ENCODE data around the gene BEST2. TPM values are rescaled to one million over a fixed set of nuclear protein-coding genes. Genes with fewer than 3 reads are reported as not detected.
"Not testable (repeated sequence)": the region's sequence is repeated elsewhere in the genome, so short reads cannot be mapped to it uniquely, and the experiment has no call there.

Gene BEST2
- total RNA-seq, 2 experiments from 2014 or later = not detected

- Mint-ChIP-seq H3K36me3 (peaks cover 1% of the 10 kb centered on the region), H3K4me3 (peak overlapping the region; percentile 76), H3K9me3 (no peaks in the 10 kb centered on the region), H3K4me1 (peaks cover 32% of the 10 kb centered on the region), H3K27me3 (no peaks in the 10 kb centered on the region), H3K27ac (peak overlapping the region; percentile 87)
- no peak for ATAC-seq (ENCODE audit: low read depth)
- POLR2A ChIA-PET = interaction anchor here (0.6 to 9.6 kb wide), 5 partner anchors 15 to 352 kb away, joined by 3 to 361 read pairs (median 11); no protein-coding TSS in a partner anchor
- no peak for DNase-seq
Observed at GRCh38 chr19:12794971-12795381, 43.4 kb downstream of the BEST2 start.

- H3K4me1 Mint-ChIP-seq = peaks cover 28% of the 10 kb centered on the region
Observed at GRCh38 chr19:12796146-12797071, 44.8 kb downstream of the BEST2 start.

GRCh38 chr19:12797141-12797587 is 45.6 kb downstream of the BEST2 start:
- ATAC-seq (ENCODE audit: low read depth) = no peak
- Mint-ChIP-seq H3K27me3 (no peaks in the 10 kb centered on the region), H3K27ac (no peak overlapping the region), H3K4me3 (no peak overlapping the region), H3K4me1 (peaks cover 29% of the 10 kb centered on the region), H3K36me3 (peaks cover 4% of the 10 kb centered on the region), H3K9me3 (no peaks in the 10 kb centered on the region)
- no peak for DNase-seq
- POLR2A ChIA-PET = interaction anchor here (0.6 to 9.6 kb wide), 5 partner anchors 17 to 81 kb away, joined by 3 to 361 read pairs (median 4); no protein-coding TSS in a partner anchor

More at GRCh38 chr19:12796146-12797071, 44.8 kb downstream of the BEST2 start:
- ATAC-seq (ENCODE audit: low read depth) (no peak), DNase-seq (peak; percentile 80)
- Mint-ChIP-seq H3K27me3 (no peaks in the 10 kb centered on the region), H3K9me3 (no peaks in the 10 kb centered on the region), H3K36me3 (peaks cover 4% of the 10 kb centered on the region), H3K4me3 (peak overlapping the region; percentile 79), H3K27ac (peak overlapping the region; percentile 82)
- POLR2A ChIA-PET = interaction anchor here (0.6 to 9.6 kb wide), 8 partner anchors 10 to 80 kb away, joined by 3 to 361 read pairs (median 4); partner anchors contain the start of gene RNASEH2A

GRCh38 chr19:12797607-12798006 is 46.0 kb downstream of the BEST2 start:
- peaks cover 33% of the 10 kb centered on the region for H3K4me1 Mint-ChIP-seq

GRCh38 chr19:12799742-12800465 is 48.3 kb downstream of the BEST2 start:
- POLR2A ChIA-PET = interaction anchor here (0.6 to 9.6 kb wide), 5 partner anchors 8 to 78 kb away, joined by 3 to 361 read pairs (median 10); partner anchors contain the start of gene JUNB
- Mint-ChIP-seq H3K36me3 (peaks cover 2% of the 10 kb centered on the region), H3K27me3 (no peaks in the 10 kb centered on the region), H3K4me1 (peaks cover 26% of the 10 kb centered on the region), H3K9me3 (no peaks in the 10 kb centered on the region), H3K27ac (no peak overlapping the region), H3K4me3 (peak overlapping the region; percentile 90)
- ATAC-seq (ENCODE audit: low read depth) (no peak), DNase-seq (no peak)

More at GRCh38 chr19:12797607-12798006, 46.0 kb downstream of the BEST2 start:
- not testable (repeated sequence) for ATAC-seq (ENCODE audit: low read depth); DNase-seq; H3K27me3 Mint-ChIP-seq; H3K4me3 Mint-ChIP-seq; H3K27ac Mint-ChIP-seq; H3K9me3 Mint-ChIP-seq; H3K36me3 Mint-ChIP-seq
- POLR2A ChIA-PET = interaction anchor here (0.6 to 9.6 kb wide), 2 partner anchors 18 to 82 kb away, joined by 4 to 361 read pairs; no protein-coding TSS in a partner anchor

- H3K4me3 Mint-ChIP-seq = peak overlapping the region; percentile 90
- peaks cover 2% of the 10 kb centered on the region for H3K36me3 Mint-ChIP-seq
- no peak overlapping the region for H3K27ac Mint-ChIP-seq
- H3K9me3 Mint-ChIP-seq = no peaks in the 10 kb centered on the region
- H3K27me3 Mint-ChIP-seq = no peaks in the 10 kb centered on the region
- DNase-seq (no peak), ATAC-seq (ENCODE audit: low read depth) (no peak)
- H3K4me1 Mint-ChIP-seq = peaks cover 25% of the 10 kb centered on the region
- POLR2A ChIA-PET = interaction anchor here (0.6 to 2.9 kb wide), 7 partner anchors 9 to 352 kb away, joined by 3 to 25 read pairs (median 4); partner anchors contain the start of gene JUNB
Observed at GRCh38 chr19:12800466-12800770, 48.8 kb downstream of the BEST2 start.

GRCh38 chr19:12800923-12801465 is 49.4 kb downstream of the BEST2 start:
- DNase-seq (no peak), ATAC-seq (ENCODE audit: low read depth) (peak; percentile 17)
- no peaks in the 10 kb centered on the region for H3K9me3 Mint-ChIP-seq
- POLR2A ChIA-PET = interaction anchor here (0.6 to 2.9 kb wide), 9 partner anchors 8 to 351 kb away, joined by 3 to 25 read pairs (median 4); partner anchors contain the start of gene JUNB
- H3K27me3 Mint-ChIP-seq = no peaks in the 10 kb centered on the region
- H3K4me1 Mint-ChIP-seq = peaks cover 23% of the 10 kb centered on the region
- peaks cover 2% of the 10 kb centered on the region for H3K36me3 Mint-ChIP-seq
- H3K4me3 Mint-ChIP-seq = peak overlapping the region; percentile 90
- peak overlapping the region; percentile 81 for H3K27ac Mint-ChIP-seq

GRCh38 chr19:12801466-12802266 is 50.1 kb downstream of the BEST2 start, which contains the start of the genes PRDX2 and THSD8:
Gene PRDX2, minus strand, starts transcription at chr19:12801800. Its CDS starts 539 bp downstream, at chr19:12801261.
Gene THSD8, plus strand, starts transcription at chr19:12802069. Its CDS starts 3 bp downstream, at chr19:12802072.
- Mint-ChIP-seq H3K27ac (peak within 1 kb of the TSS; percentile 81), H3K4me1 (peaks cover 21% of the 10 kb centered on the region), H3K27me3 (no peaks in the 10 kb centered on the region), H3K4me3 (peak within 1 kb of the TSS; percentile 90), H3K36me3 (peaks cover 5% of the 10 kb centered on the region), H3K9me3 (no peaks in the 10 kb centered on the region)
- POLR2A ChIA-PET = interaction anchor here (0.6 to 2.9 kb wide), 6 partner anchors 10 to 104 kb away, joined by 3 to 25 read pairs (median 4); partner anchors contain the start of gene JUNB
- ATAC-seq (ENCODE audit: low read depth) = peak; percentile 62
- peak; percentile 87 for DNase-seq

- Mint-ChIP-seq H3K27me3 (no peaks in the 10 kb centered on the region), H3K27ac (peak overlapping the region; percentile 34), H3K4me1 (peaks cover 23% of the 10 kb centered on the region), H3K36me3 (peaks cover 5% of the 10 kb centered on the region), H3K4me3 (peak overlapping the region; percentile 90), H3K9me3 (no peaks in the 10 kb centered on the region)
- no peak for DNase-seq
- POLR2A ChIA-PET = interaction anchor here (0.6 to 2.9 kb wide), 3 partner anchors 11 to 81 kb away, joined by 3 to 25 read pairs (median 3); partner anchors contain the start of gene JUNB
- ATAC-seq (ENCODE audit: low read depth) = no peak
Observed at GRCh38 chr19:12802267-12803106, 50.9 kb downstream of the BEST2 start.

- H3K9me3 Mint-ChIP-seq = no peaks in the 10 kb centered on the region
- DNase-seq (no peak), ATAC-seq (ENCODE audit: low read depth) (no peak)
- no peak overlapping the region for H3K27ac Mint-ChIP-seq
- no peak overlapping the region for H3K4me3 Mint-ChIP-seq
- POLR2A ChIA-PET = interaction anchor here (0.6 to 1.2 kb wide), 3 partner anchors 11 to 70 kb away, joined by 3 to 4 read pairs (median 4); no protein-coding TSS in a partner anchor
- H3K27me3 Mint-ChIP-seq = no peaks in the 10 kb centered on the region
- peaks cover 27% of the 10 kb centered on the region for H3K4me1 Mint-ChIP-seq
- peaks cover 10% of the 10 kb centered on the region for H3K36me3 Mint-ChIP-seq
Observed at GRCh38 chr19:12804051-12804450, 52.5 kb downstream of the BEST2 start.
